Neural progenitor cell (in vitro differentiated cells): ENCODE data around the gene OR4X1. TPM values are rescaled to one million over a fixed set of nuclear protein-coding genes. Genes with fewer than 3 reads are reported as not detected.

ENCODE experiments used
- DNase-seq: peaks from one replicate; pipeline ENCODE4 v3.0.0-alpha.2; 2016; ENCODE audit warnings: low spot score
- H2AFZ ChIP-seq: fragments of 200-600 bp; sonication (generic); replicated peaks from 2 replicates; pipeline ENCODE4 v1.6.1; 2016; ENCODE audit warnings: antibody characterized with exemption
- H3F3A ChIP-seq: fragments of 200-600 bp; sonication (generic); 2 replicates; pipeline ENCODE4 v1.6.1; 2016; ENCODE audit warnings: antibody characterized with exemption, low read depth
- H3K27ac ChIP-seq: fragments of 200-600 bp; sonication (generic); 2 replicates; pipeline ENCODE4 v1.5.1; 2016; ENCODE audit warnings: mild to moderate bottlenecking
- H3K27me3 ChIP-seq: fragments of 200-600 bp; sonication (generic); 2 replicates; pipeline ENCODE4 v1.6.1; 2016; ENCODE audit warnings: mild to moderate bottlenecking, moderate library complexity
- H3K36me3 ChIP-seq: fragments of 200-600 bp; sonication (generic); 2 replicates; pipeline ENCODE4 v1.5.1; 2016
- H3K4me1 ChIP-seq: fragments of 200-600 bp; sonication (generic); 2 replicates; pipeline ENCODE4 v1.6.1; 2016; ENCODE audit warnings: mixed run types
- H3K4me2 ChIP-seq: fragments of 200-600 bp; sonication (generic); 2 replicates; pipeline ENCODE4 v1.6.1; 2016
- H3K4me3 ChIP-seq: fragments of 200-600 bp; sonication (generic); 2 replicates; pipeline ENCODE4 v1.5.1; 2016
- H3K79me2 ChIP-seq: fragments of 200-600 bp; sonication (generic); 2 replicates; pipeline ENCODE4 v1.6.1; 2016; ENCODE audit warnings: low read depth
- H3K9ac ChIP-seq: fragments of 200-600 bp; sonication (generic); 2 replicates; pipeline ENCODE4 v1.6.1; 2016
- H3K9me3 ChIP-seq: fragments of 200-600 bp; sonication (generic); 2 replicates; pipeline ENCODE4 v1.5.1; 2016; ENCODE audit warnings: low read depth
- H4K20me1 ChIP-seq: fragments of 200-600 bp; sonication (generic); 2 replicates; pipeline ENCODE4 v1.6.1; 2016; ENCODE audit warnings: low read depth
- H3K27ac Mint-ChIP-seq: 3 replicates; pipeline ENCODE4 v1.8.0; 2021; ENCODE audit warnings: mixed read lengths
- H3K27me3 Mint-ChIP-seq: 2 replicates; pipeline ENCODE4 v1.8.0; 2022; ENCODE audit warnings: low read depth, mild to moderate bottlenecking, inconsistent platforms, moderate library complexity, mixed read lengths; ENCODE audit not compliant: insufficient read depth
- H3K36me3 Mint-ChIP-seq: 3 replicates; pipeline ENCODE4 v1.8.0; 2021; ENCODE audit warnings: mixed read lengths
- H3K4me1 Mint-ChIP-seq: 3 replicates; pipeline ENCODE4 v1.8.0; 2021; ENCODE audit warnings: mixed read lengths
- H3K4me3 Mint-ChIP-seq: 3 replicates; pipeline ENCODE4 v1.8.0; 2021; ENCODE audit warnings: mild to moderate bottlenecking, moderate library complexity, mixed read lengths
- H3K9me3 Mint-ChIP-seq: 3 replicates; pipeline ENCODE4 v1.8.0; 2020; ENCODE audit warnings: mixed read lengths
- EZH2 ChIP-seq: fragments of 200-600 bp; sonication (generic); IDR thresholded peaks from 2 replicates; pipeline ENCODE4 v1.6.1; 2017; ENCODE audit warnings: antibody characterized with exemption, mild to moderate bottlenecking, moderate library complexity
- EZH2phosphoT487 ChIP-seq: fragments of 200-600 bp; sonication (generic); IDR thresholded peaks from 2 replicates; pipeline ENCODE4 v1.6.1; 2017; ENCODE audit warnings: antibody characterized with exemption
- total RNA-seq: library from RNA; depleted of rRNA; stranded (reverse); fragments of >200 nt; gene quantifications from 2 replicates; pipeline ENCODE4 v1.2.3, GENCODE V29; 2015; ENCODE audit warnings: low replicate concordance
- TF ChIP-seq, protein P1 (sequence below): fragments of 200-600 bp; sonication (generic); IDR thresholded peaks from 2 replicates; pipeline ENCODE4 v1.5.1; 2017; ENCODE audit warnings: antibody characterized with exemption, mild to moderate bottlenecking

OR4X1 gene
- total RNA-seq, 1 donor from 2014 or later: not detected

DNA sequence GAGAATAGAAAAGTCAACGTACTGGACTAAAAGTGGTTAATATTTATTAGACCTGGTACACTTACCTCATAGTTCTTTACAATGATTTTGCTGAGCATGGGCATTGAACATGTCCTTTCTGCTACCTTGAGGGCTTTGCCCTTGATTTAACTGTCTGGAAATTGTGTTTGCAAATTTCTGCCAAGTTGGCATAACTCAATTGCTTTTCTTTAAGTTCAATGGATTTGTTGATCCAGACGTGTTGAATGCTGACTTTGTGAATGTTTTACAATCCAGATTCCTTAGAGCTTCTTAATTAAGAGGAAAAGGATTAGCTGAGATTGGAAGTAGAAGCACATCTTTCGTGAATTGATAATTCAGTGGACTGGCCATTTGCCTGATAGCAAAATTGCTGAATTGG lies 25.9 kb upstream of the OR4X1 start:
- DNase-seq: no peak
- H3K36me3 Mint-ChIP-seq: no peaks in the 10 kb centered on the region
- no peak overlapping the region for H3K4me3 Mint-ChIP-seq
- H3K9me3 ChIP-seq: peaks cover 15% of the 10 kb centered on the region
- no peaks in the 10 kb centered on the region for H4K20me1 ChIP-seq
- H2AFZ ChIP-seq: no peak overlapping the region
- no peaks in the 10 kb centered on the region for H3F3A ChIP-seq
- peaks cover 9% of the 10 kb centered on the region for H3K9me3 Mint-ChIP-seq
- H3K79me2 ChIP-seq: no peaks in the 10 kb centered on the region
- no peaks in the 10 kb centered on the region for H3K27me3 ChIP-seq
- no peak overlapping the region for H3K4me3 ChIP-seq
- no peaks in the 10 kb centered on the region for H3K4me1 Mint-ChIP-seq
- no peaks in the 10 kb centered on the region for H3K36me3 ChIP-seq
- no peaks in the 10 kb centered on the region for H3K4me1 ChIP-seq
- no peak overlapping the region for H3K27ac ChIP-seq
- H3K27ac Mint-ChIP-seq: no peak overlapping the region
- H3K9ac ChIP-seq: no peak overlapping the region
- H3K27me3 Mint-ChIP-seq: peaks cover 3% of the 10 kb centered on the region
- TF ChIP-seq EZH2phosphoT487 (no peak), EZH2 (no peak)
- TF ChIP-seq, protein P1, sequence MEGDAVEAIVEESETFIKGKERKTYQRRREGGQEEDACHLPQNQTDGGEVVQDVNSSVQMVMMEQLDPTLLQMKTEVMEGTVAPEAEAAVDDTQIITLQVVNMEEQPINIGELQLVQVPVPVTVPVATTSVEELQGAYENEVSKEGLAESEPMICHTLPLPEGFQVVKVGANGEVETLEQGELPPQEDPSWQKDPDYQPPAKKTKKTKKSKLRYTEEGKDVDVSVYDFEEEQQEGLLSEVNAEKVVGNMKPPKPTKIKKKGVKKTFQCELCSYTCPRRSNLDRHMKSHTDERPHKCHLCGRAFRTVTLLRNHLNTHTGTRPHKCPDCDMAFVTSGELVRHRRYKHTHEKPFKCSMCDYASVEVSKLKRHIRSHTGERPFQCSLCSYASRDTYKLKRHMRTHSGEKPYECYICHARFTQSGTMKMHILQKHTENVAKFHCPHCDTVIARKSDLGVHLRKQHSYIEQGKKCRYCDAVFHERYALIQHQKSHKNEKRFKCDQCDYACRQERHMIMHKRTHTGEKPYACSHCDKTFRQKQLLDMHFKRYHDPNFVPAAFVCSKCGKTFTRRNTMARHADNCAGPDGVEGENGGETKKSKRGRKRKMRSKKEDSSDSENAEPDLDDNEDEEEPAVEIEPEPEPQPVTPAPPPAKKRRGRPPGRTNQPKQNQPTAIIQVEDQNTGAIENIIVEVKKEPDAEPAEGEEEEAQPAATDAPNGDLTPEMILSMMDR: no peak
- H3K4me2 ChIP-seq: no peak overlapping the region

GRCh38 chr11:48242501-48242900 lies 21.2 kb upstream of the OR4X1 start:
- H3K27ac ChIP-seq: no peak overlapping the region
- H3K9ac ChIP-seq: no peak overlapping the region
- H3K36me3 ChIP-seq: no peaks in the 10 kb centered on the region
- no peak overlapping the region for H2AFZ ChIP-seq
- DNase-seq: no peak
- H3F3A ChIP-seq: no peaks in the 10 kb centered on the region
- no peak overlapping the region for H3K4me3 ChIP-seq
- no peak overlapping the region for H3K4me2 ChIP-seq
- H3K9me3 ChIP-seq: peaks cover 9% of the 10 kb centered on the region
- no peaks in the 10 kb centered on the region for H4K20me1 ChIP-seq
- no peaks in the 10 kb centered on the region for H3K79me2 ChIP-seq
- no peaks in the 10 kb centered on the region for H3K4me1 ChIP-seq
- Mint-ChIP-seq H3K27me3 (no peaks in the 10 kb centered on the region), H3K4me1 (no peaks in the 10 kb centered on the region), H3K9me3 (peaks cover 3% of the 10 kb centered on the region), H3K4me3 (no peak overlapping the region), H3K27ac (no peak overlapping the region), H3K36me3 (no peaks in the 10 kb centered on the region)
- TF ChIP-seq EZH2 (no peak), EZH2phosphoT487 (no peak)
- TF ChIP-seq, protein P1: no peak
- no peaks in the 10 kb centered on the region for H3K27me3 ChIP-seq

DNA sequence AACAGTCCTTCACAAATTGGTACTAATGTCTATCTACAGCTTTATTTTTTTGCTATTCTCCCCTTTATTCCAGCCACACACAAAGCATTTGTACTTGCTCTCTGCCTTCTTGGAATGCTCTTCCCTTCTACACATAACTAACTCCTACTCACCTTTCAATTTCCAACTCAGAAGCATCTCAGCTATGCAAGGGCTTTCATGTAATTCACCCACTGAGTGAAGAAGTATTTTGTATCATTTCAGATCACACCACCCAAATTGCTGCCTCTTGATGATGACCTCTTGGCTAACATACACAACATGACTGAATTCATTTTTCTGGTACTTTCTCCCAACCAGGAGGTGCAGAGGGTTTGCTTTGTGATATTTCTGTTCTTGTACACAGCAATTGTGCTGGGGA lies 18.9 kb upstream of the OR4X1 start, which contains the start of gene OR4X2:
Gene OR4X2 (plus strand): TSS at position 301 of the 400 bp plus-strand sequence. CDS start 0 bp downstream, at position 301.
- peak within 1 kb of the TSS; percentile 22 for H3K27ac Mint-ChIP-seq
- no peaks in the 10 kb centered on the region for H3K36me3 Mint-ChIP-seq
- Histone ChIP-seq H2AFZ (no peak within 1 kb of the TSS), H3K4me1 (no peaks in the 10 kb centered on the region), H3K27me3 (no peaks in the 10 kb centered on the region), H3F3A (no peaks in the 10 kb centered on the region), H3K36me3 (no peaks in the 10 kb centered on the region), H3K4me2 (no peak within 1 kb of the TSS), H3K9me3 (peaks cover 26% of the 10 kb centered on the region), H3K4me3 (no peak within 1 kb of the TSS), H4K20me1 (no peaks in the 10 kb centered on the region), H3K79me2 (no peaks in the 10 kb centered on the region), H3K9ac (no peak within 1 kb of the TSS), H3K27ac (no peak within 1 kb of the TSS)
- TF ChIP-seq EZH2: no peak
- no peak for TF ChIP-seq EZH2phosphoT487
- TF ChIP-seq, protein P1: no peak
- H3K4me1 Mint-ChIP-seq: no peaks in the 10 kb centered on the region
- DNase-seq: no peak
- H3K4me3 Mint-ChIP-seq: no peak within 1 kb of the TSS
- peaks cover 4% of the 10 kb centered on the region for H3K27me3 Mint-ChIP-seq
- peaks cover 3% of the 10 kb centered on the region for H3K9me3 Mint-ChIP-seq
